HepG2 (cell line): Measurements from ENCODE around the gene MCRIP2. TPM values are rescaled to one million over a fixed set of nuclear protein-coding genes. Genes with fewer than 3 reads are reported as not detected.

Experiments
- BCL3 ChIP-seq: sonication (generic); formaldehyde crosslinking; IDR thresholded peaks from 2 replicates; pipeline ENCODE4 v1.5.1; 2020; ENCODE audit warnings: mild to moderate bottlenecking, missing genetic modification reagents, moderate library complexity
- CBX5 ChIP-seq: sonication (generic); formaldehyde crosslinking; IDR thresholded peaks from 2 replicates; pipeline ENCODE4 v1.4.0; 2020; ENCODE audit warnings: missing genetic modification reagents, borderline replicate concordance
- CSRNP1 ChIP-seq: sonication (generic); formaldehyde crosslinking; IDR thresholded peaks from 2 replicates; pipeline ENCODE4 v1.8.1; 2023; ENCODE audit warnings: mild to moderate bottlenecking, missing genetic modification reagents
- FIP1L1 ChIP-seq: fragments of 200-400 bp; formaldehyde crosslinking; IDR thresholded peaks from 2 replicates; pipeline ENCODE4 v1.6.1; 2018; ENCODE audit warnings: low read depth, mild to moderate bottlenecking, low read length, moderate library complexity, borderline replicate concordance; ENCODE audit not compliant: insufficient read depth
- IRF2 ChIP-seq: IDR thresholded peaks from 2 replicates; pipeline ENCODE4 v1.6.1; 2018; ENCODE audit warnings: missing genetic modification reagents, missing compliant biosample characterization
- KDM2A ChIP-seq: sonication (generic); formaldehyde crosslinking; IDR thresholded peaks from 2 replicates; pipeline ENCODE4 v1.4.0; 2020; ENCODE audit warnings: low read depth, missing genetic modification reagents, borderline replicate concordance
- KDM4B ChIP-seq: sonication (generic); formaldehyde crosslinking; IDR thresholded peaks from 2 replicates; pipeline ENCODE4 v1.4.0; 2020; ENCODE audit warnings: missing genetic modification reagents
- NFYC ChIP-seq: IDR thresholded peaks from 2 replicates; pipeline ENCODE4 v1.6.1; 2016; ENCODE audit warnings: missing genetic modification reagents, missing compliant biosample characterization
- RXRB ChIP-seq: IDR thresholded peaks from 2 replicates; pipeline ENCODE4 v1.6.1; 2016; ENCODE audit warnings: borderline replicate concordance, missing genetic modification reagents, missing compliant biosample characterization
- TBX2 ChIP-seq: sonication (generic); formaldehyde crosslinking; IDR thresholded peaks from 2 replicates; pipeline ENCODE4 v1.5.0; 2020; ENCODE audit warnings: missing genetic modification reagents, mild to moderate bottlenecking, borderline replicate concordance
- TEAD3 ChIP-seq: optimal IDR thresholded peaks from 2 replicates; pipeline ENCODE3; 2016; ENCODE audit warnings: borderline replicate concordance
- TRIM22 ChIP-seq: fragments of 450-650 bp; IDR thresholded peaks from 2 replicates; pipeline ENCODE4 v1.6.1; 2017
- ZBTB38 ChIP-seq: sonication (generic); formaldehyde crosslinking; IDR thresholded peaks from 2 replicates; pipeline ENCODE4 v1.5.1; 2020; ENCODE audit warnings: mild to moderate bottlenecking, missing genetic modification reagents
- ZNF143 ChIP-seq: sonication (generic); formaldehyde crosslinking; IDR thresholded peaks from 2 replicates; pipeline ENCODE4 v1.4.0; 2020; ENCODE audit warnings: missing genetic modification reagents
- ZNF574 ChIP-seq: sonication (generic); formaldehyde crosslinking; IDR thresholded peaks from 2 replicates; pipeline ENCODE4 v1.4.0; 2020; ENCODE audit warnings: missing genetic modification reagents
- ZNF772 ChIP-seq: sonication (generic); formaldehyde crosslinking; IDR thresholded peaks from 2 replicates; pipeline ENCODE4 v1.5.0; 2020; ENCODE audit warnings: mild to moderate bottlenecking, missing genetic modification reagents
- ZSCAN31 ChIP-seq: sonication (generic); formaldehyde crosslinking; IDR thresholded peaks from 2 replicates; pipeline ENCODE4 v1.5.0; 2020; ENCODE audit warnings: low read depth, mild to moderate bottlenecking, missing genetic modification reagents
- ZSCAN5A ChIP-seq: sonication (generic); formaldehyde crosslinking; IDR thresholded peaks from 2 replicates; pipeline ENCODE4 v1.8.0; 2022; ENCODE audit warnings: mild to moderate bottlenecking, missing genetic modification reagents, borderline replicate concordance
- polyA plus RNA-seq, 8 experiments: library from polyadenylated mRNA; depleted of rRNA in 3 of 8; stranded (reverse) in 7 of 8; unstranded in 1 of 8; fragments of >200 nt; fragmentation: Illumina TruSeq in 4 of 8; extraction: Trizol in 4 of 8; gene quantifications; 2 replicates each; pipeline versions ENCODE4 v1.2.1 to v1.2.3, GENCODE V29; 2011 to 2016; ENCODE audit warnings: low read depth in 4 of 8, missing spikeins in 1 of 8, mixed read lengths in 1 of 8; ENCODE audit not compliant: insufficient read depth in 1 of 8
- total RNA-seq, 5 experiments: library from RNA; depleted of rRNA; stranded (reverse); fragments of >200 nt; fragmentation: Illumina TruSeq; extraction: Trizol; gene quantifications; 2 replicates each; pipeline ENCODE4 v1.2.3, GENCODE V29; 2016; ENCODE audit warnings: low read depth in 1 of 5

MCRIP2 gene
- total and polyA plus RNA-seq, 2 of the 13 experiments (the other 11 are each of a cell fraction or from before 2014, with no cell fraction given) = 39.6 to 76.7 TPM

- TF ChIP-seq ZSCAN31 (CRISPR knock-in tag) (0 out of 2 replicates have a peak, but pooled peaks have one; percentile 6), RXRB (CRISPR knock-in tag) (0 out of 2 replicates have a peak, but pooled peaks have one; percentile 24), TBX2 (peak; percentile 27; the same call in 1 of the 2 replicates), KDM2A (CRISPR knock-in tag) (peak; percentile 55; the same call in 1 of the 2 replicates), ZNF574 (peak; percentile 74), ZBTB38 (CRISPR knock-in tag) (peak; percentile 69), ZNF143 (CRISPR knock-in tag) (peak; percentile 84), ZNF772 (CRISPR knock-in tag) (no peak), CBX5 (CRISPR knock-in tag) (peak; percentile 50; the same call in 1 of the 2 replicates), CSRNP1 (CRISPR knock-in tag) (0 out of 2 replicates have a peak, but pooled peaks have one; percentile 43), TEAD3 (CRISPR knock-in tag) (no peak), TRIM22 (no peak), ZSCAN5A (no peak), IRF2 (peak; percentile 55; the same call in 1 of the 2 replicates), NFYC (CRISPR knock-in tag) (peak; percentile 21; the same call in 1 of the 2 replicates), FIP1L1 (no peak), KDM4B (CRISPR knock-in tag) (peak; percentile 20; the same call in 1 of the 2 replicates), BCL3 (CRISPR knock-in tag) (no peak)
Measured at GRCh38 chr16:610513-611381, 30.9 kb upstream of the MCRIP2 start (continued).
